ENCODE data around the gene TSHZ2. TPM values are rescaled to one million over a fixed set of nuclear protein-coding genes. Genes with fewer than 3 reads are reported as not detected.

The TSHZ2 gene
- total RNA-seq, 1 donor from 2014 or later, result 1.6 TPM

DNA sequence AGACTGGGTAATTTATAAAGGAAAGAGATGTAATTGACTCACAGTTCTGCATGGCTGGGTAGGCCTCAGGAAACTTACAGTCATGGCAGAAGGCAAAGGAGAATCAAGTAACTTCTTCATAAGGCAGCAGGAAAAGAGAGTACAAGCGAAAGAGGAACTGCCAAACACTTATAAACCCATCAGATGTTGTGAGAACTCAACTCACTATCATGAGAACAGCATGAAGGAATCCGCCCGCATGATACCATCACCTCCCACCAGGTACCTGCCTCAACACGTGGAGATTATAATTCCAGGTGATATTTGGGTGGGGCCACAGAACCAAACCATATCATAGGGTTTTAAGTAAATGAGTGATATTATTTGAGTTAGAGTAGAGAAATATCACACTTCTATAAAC is 189.3 kb downstream of the TSHZ2 start:
- H3K27me3 ChIP-seq (ENCODE audit: control insufficient read depth, insufficient read depth, low read length), result no peaks in the 10 kb centered on the region
- no peak overlapping the region for H3K4me3 ChIP-seq (ENCODE audit: low read depth, low read length)
- no peaks in the 10 kb centered on the region for H3K36me3 ChIP-seq (ENCODE audit: control insufficient read depth, insufficient read depth, low read length)
- no peak for FAIRE-seq
- DNase-seq (ENCODE audit: low read depth), result peak; percentile 74
- TF ChIP-seq, protein P1, sequence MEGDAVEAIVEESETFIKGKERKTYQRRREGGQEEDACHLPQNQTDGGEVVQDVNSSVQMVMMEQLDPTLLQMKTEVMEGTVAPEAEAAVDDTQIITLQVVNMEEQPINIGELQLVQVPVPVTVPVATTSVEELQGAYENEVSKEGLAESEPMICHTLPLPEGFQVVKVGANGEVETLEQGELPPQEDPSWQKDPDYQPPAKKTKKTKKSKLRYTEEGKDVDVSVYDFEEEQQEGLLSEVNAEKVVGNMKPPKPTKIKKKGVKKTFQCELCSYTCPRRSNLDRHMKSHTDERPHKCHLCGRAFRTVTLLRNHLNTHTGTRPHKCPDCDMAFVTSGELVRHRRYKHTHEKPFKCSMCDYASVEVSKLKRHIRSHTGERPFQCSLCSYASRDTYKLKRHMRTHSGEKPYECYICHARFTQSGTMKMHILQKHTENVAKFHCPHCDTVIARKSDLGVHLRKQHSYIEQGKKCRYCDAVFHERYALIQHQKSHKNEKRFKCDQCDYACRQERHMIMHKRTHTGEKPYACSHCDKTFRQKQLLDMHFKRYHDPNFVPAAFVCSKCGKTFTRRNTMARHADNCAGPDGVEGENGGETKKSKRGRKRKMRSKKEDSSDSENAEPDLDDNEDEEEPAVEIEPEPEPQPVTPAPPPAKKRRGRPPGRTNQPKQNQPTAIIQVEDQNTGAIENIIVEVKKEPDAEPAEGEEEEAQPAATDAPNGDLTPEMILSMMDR (IDR thresholded peaks at IDR 0.05; ENCODE audit: insufficient read depth, low read length, severe bottlenecking), result no peak

- Histone ChIP-seq H3K36me3 (ENCODE audit: control insufficient read depth, insufficient read depth, low read length) (no peaks in the 10 kb centered on the region), H3K27me3 (ENCODE audit: control insufficient read depth, insufficient read depth, low read length) (no peaks in the 10 kb centered on the region), H3K4me3 (ENCODE audit: low read depth, low read length) (no peak overlapping the region)
- FAIRE-seq (no peak), DNase-seq (ENCODE audit: low read depth) (peak; percentile 83)
- TF ChIP-seq, protein P1 (IDR thresholded peaks at IDR 0.05; ENCODE audit: insufficient read depth, low read length, severe bottlenecking), result peak; percentile 43
Measured at GRCh38 chr20:53162251-53162835, 190.2 kb downstream of the TSHZ2 start.

GRCh38 chr20:53163486-53163885 is 191.3 kb downstream of the TSHZ2 start:
- Histone ChIP-seq H3K36me3 (ENCODE audit: control insufficient read depth, insufficient read depth, low read length) (no peaks in the 10 kb centered on the region), H3K27me3 (ENCODE audit: control insufficient read depth, insufficient read depth, low read length) (no peaks in the 10 kb centered on the region), H3K4me3 (ENCODE audit: low read depth, low read length) (no peak overlapping the region)
- DNase-seq (ENCODE audit: low read depth) (peak; percentile 35), FAIRE-seq (no peak)
- TF ChIP-seq, protein P1 (IDR thresholded peaks at IDR 0.05; ENCODE audit: insufficient read depth, low read length, severe bottlenecking), result no peak

- DNase-seq (ENCODE audit: low read depth) (no peak), FAIRE-seq (no peak)
- Histone ChIP-seq H3K36me3 (ENCODE audit: control insufficient read depth, insufficient read depth, low read length) (no peaks in the 10 kb centered on the region), H3K4me3 (ENCODE audit: low read depth, low read length) (no peak overlapping the region), H3K27me3 (ENCODE audit: control insufficient read depth, insufficient read depth, low read length) (no peaks in the 10 kb centered on the region)
- TF ChIP-seq, protein P1 (IDR thresholded peaks at IDR 0.05; ENCODE audit: insufficient read depth, low read length, severe bottlenecking), result no peak
Measured at GRCh38 chr20:53164072-53164471, 191.9 kb downstream of the TSHZ2 start.

DNA sequence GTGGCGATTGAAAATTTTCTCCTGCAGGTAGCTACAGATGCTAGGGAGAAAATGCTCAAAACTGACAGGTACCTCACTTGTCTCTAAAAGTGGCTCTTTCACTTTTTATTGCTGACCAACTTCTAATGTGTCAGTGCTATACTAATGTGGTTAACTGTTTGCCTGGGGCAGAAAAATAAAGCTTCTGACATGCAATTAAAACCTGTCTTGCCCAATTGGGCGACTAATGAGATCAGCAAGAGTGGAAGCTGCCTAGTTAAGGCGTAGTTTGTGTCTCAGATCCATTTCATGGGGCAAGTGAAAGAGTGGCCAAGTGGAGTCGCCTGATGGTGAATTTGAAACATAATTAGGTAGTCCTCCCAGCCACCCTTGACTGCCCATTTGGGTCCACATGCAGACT is 193.3 kb downstream of the TSHZ2 start:
- H3K4me3 ChIP-seq (ENCODE audit: low read depth, low read length), result no peak overlapping the region
- TF ChIP-seq, protein P1 (IDR thresholded peaks at IDR 0.05; ENCODE audit: insufficient read depth, low read length, severe bottlenecking), result no peak
- no peaks in the 10 kb centered on the region for H3K36me3 ChIP-seq (ENCODE audit: control insufficient read depth, insufficient read depth, low read length)
- DNase-seq (ENCODE audit: low read depth) (peak; percentile 48), FAIRE-seq (no peak)
- H3K27me3 ChIP-seq (ENCODE audit: control insufficient read depth, insufficient read depth, low read length), result no peaks in the 10 kb centered on the region

DNA sequence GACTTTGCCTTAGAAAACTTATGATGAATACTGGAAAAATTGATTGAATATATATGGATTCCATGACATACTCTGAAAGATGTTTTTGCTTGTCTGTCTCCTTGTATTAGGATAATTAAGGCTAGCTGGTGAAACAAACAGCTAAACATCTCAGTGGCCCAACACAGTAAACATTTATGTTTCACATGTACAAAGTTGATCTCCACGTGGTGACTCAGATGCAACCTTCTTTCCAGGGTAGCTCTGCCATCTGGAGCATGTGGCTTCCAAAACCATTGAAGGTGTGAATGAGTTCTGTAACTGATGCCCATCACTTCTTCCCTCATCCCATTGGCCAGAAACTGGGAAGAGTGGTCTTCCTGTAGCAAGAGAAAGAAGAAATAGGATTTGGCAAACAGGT is 196.3 kb downstream of the TSHZ2 start:
- TF ChIP-seq, protein P1 (IDR thresholded peaks at IDR 0.05; ENCODE audit: insufficient read depth, low read length, severe bottlenecking), result no peak
- Histone ChIP-seq H3K27me3 (ENCODE audit: control insufficient read depth, insufficient read depth, low read length) (no peaks in the 10 kb centered on the region), H3K36me3 (ENCODE audit: control insufficient read depth, insufficient read depth, low read length) (no peaks in the 10 kb centered on the region), H3K4me3 (ENCODE audit: low read depth, low read length) (no peak overlapping the region)
- no peak for DNase-seq (ENCODE audit: low read depth)
- FAIRE-seq, result no peak
